Aorta (tissue), 5 donors: ENCODE results near the gene CLEC9A. TPM values are rescaled to one million over a fixed set of nuclear protein-coding genes. Genes with fewer than 3 reads are reported as not detected.

Experiments
- ATAC-seq: fragments of 200-7000 bp; cut with Tn5 transposase; one replicate; pipeline ENCODE4 v1.9.1; 2022; ENCODE audit warnings: moderate library complexity; ENCODE audit not compliant: low FRiP score
- DNase-seq, 2 donors: peaks; one replicate each; pipeline ENCODE4 v3.0.0-alpha.2; 2020
- H3K27ac ChIP-seq, 2 donors: one replicate each; pipeline ENCODE4 v1.5.1; 2013; ENCODE audit warnings: low read length in 2 of 2, mild to moderate bottlenecking in 2 of 2, moderate library complexity in 2 of 2, control low read depth in 1 of 2, inconsistent platforms in 1 of 2, low read depth in 1 of 2
- H3K27me3 ChIP-seq, 2 donors: one replicate each; pipeline ENCODE4 v1.6.1; 2013; ENCODE audit warnings: control low read depth in 1 of 2, low read length in 1 of 2, mild to moderate bottlenecking in 1 of 2, moderate library complexity in 1 of 2; ENCODE audit not compliant: insufficient read depth in 2 of 2, control insufficient read depth in 1 of 2
- H3K36me3 ChIP-seq, 2 donors: one replicate each; pipeline ENCODE4 v1.6.1; 2013; ENCODE audit warnings: control low read depth in 1 of 2, low read length in 1 of 2, mild to moderate bottlenecking in 1 of 2; ENCODE audit not compliant: insufficient read depth in 2 of 2, control insufficient read depth in 1 of 2
- H3K4me1 ChIP-seq, 2 donors: one replicate each; pipeline ENCODE4 v1.6.1; 2013; ENCODE audit warnings: low read length in 2 of 2, control low read depth in 1 of 2, mild to moderate bottlenecking in 1 of 2, moderate library complexity in 1 of 2; ENCODE audit not compliant: insufficient read depth in 2 of 2, control insufficient read depth in 1 of 2
- H3K4me3 ChIP-seq, 2 donors: one replicate each; pipeline ENCODE4 v1.5.1; 2013; ENCODE audit warnings: low read length in 2 of 2, control low read depth in 1 of 2, mild to moderate bottlenecking in 1 of 2
- H3K9me3 ChIP-seq: one replicate; pipeline ENCODE4 v1.6.1; 2013; ENCODE audit warnings: mild to moderate bottlenecking, low read length; ENCODE audit not compliant: control insufficient read depth
- WGBS, 2 donors: extraction: QIAGEN DNeasy Blood & Tissue Kit; methylation state at CpG; one replicate each; pipeline ENCODE4 v1.1.7; 2013; 5-methylcytosine and 5-hydroxymethylcytosine counted together
- intact Hi-C, 2 donors: fragments of 100-400 bp; cut with DNase I; formaldehyde crosslinking; loops; one replicate each; pipeline versions ENCODE4 v1.14.2 to v1.15.0; 2022
- polyA plus RNA-seq, 2 donors: library from polyadenylated mRNA; stranded (reverse); fragments of 200-250 nt; gene quantifications; one replicate each; pipeline ENCODE4 v1.2.3, GENCODE V29; 2013
- total RNA-seq, 2 donors: library from RNA; stranded (reverse); fragmentation: NEBNext Ultra II Directional; extraction: Animal tissue kit (Norgen Biotek cat#: 25700); gene quantifications; one replicate each; pipeline ENCODE4 v1.2.1, GENCODE V29; 2021
- donor health status: healthy with polysubstance abuse.
- donor health status: Bipolar disorder and iron deficiency.
- donor health status: DM: no; HTN: no; CAD: no.
- donor health status: DM: no; HTN: no; CAD: no.
- donor health status: DM: yes; HTN: yes; CAD: no.

The CLEC9A gene
- total and polyA plus RNA-seq, 4 donors = 0.26 to 0.42 TPM; not detected in 2

- ATAC-seq = no peak
- intact Hi-C loops = no loop called here
- H3K36me3 ChIP-seq = no peaks in the 10 kb centered on the region
Measured at GRCh38 chr12:10048526-10048925, 18.0 kb downstream of the CLEC9A start.

GRCh38 chr12:10052193-10052913, 21.9 kb downstream of the CLEC9A start:
- H3K9me3 ChIP-seq = no peaks in the 10 kb centered on the region
- H3K4me3 ChIP-seq = no peak overlapping the region
- ATAC-seq (no peak), DNase-seq (no peak)
- no peak overlapping the region for H3K27ac ChIP-seq
- no peaks in the 10 kb centered on the region for H3K36me3 ChIP-seq
- H3K27me3 ChIP-seq = no peaks in the 10 kb centered on the region
- intact Hi-C loops = no loop called here
- H3K4me1 ChIP-seq = no peaks in the 10 kb centered on the region
- 76 to 82% methylated on average over 7 of the region's 7 CpGs for WGBS, 2 donors

More at GRCh38 chr12:10048526-10048925, 18.0 kb downstream of the CLEC9A start:
- H3K4me3 ChIP-seq = no peak overlapping the region
- H3K27ac ChIP-seq = no peak overlapping the region
- no peaks in the 10 kb centered on the region for H3K27me3 ChIP-seq
- no peak for DNase-seq
- no peaks in the 10 kb centered on the region for H3K9me3 ChIP-seq
- H3K4me1 ChIP-seq = no peaks in the 10 kb centered on the region
- 62 to 65% methylated on average over 3 of the region's 3 CpGs for WGBS, 2 donors

GRCh38 chr12:10058387-10058786, 27.9 kb downstream of the CLEC9A start:
- H3K36me3 ChIP-seq = no peaks in the 10 kb centered on the region
- H3K9me3 ChIP-seq = no peaks in the 10 kb centered on the region
- intact Hi-C loops = no loop called here
- ATAC-seq (no peak), DNase-seq (no peak)
- H3K27me3 ChIP-seq = no peaks in the 10 kb centered on the region
- no peaks in the 10 kb centered on the region for H3K4me1 ChIP-seq
- 73 to 75% methylated on average over 5 of the region's 5 CpGs for WGBS, 2 donors
- no peak overlapping the region for H3K27ac ChIP-seq
- no peak overlapping the region for H3K4me3 ChIP-seq

GRCh38 chr12:10065241-10065640, 34.8 kb downstream of the CLEC9A start:
- DNase-seq (no peak), ATAC-seq (no peak)
- intact Hi-C loops = no loop called here
- Histone ChIP-seq H3K9me3 (no peaks in the 10 kb centered on the region), H3K27ac (no peak overlapping the region), H3K4me1 (no peaks in the 10 kb centered on the region), H3K4me3 (no peak overlapping the region), H3K36me3 (no peaks in the 10 kb centered on the region), H3K27me3 (no peaks in the 10 kb centered on the region)
- WGBS, 2 donors = 26 to 40% methylated on average over 4 of the region's 4 CpGs

GRCh38 chr12:10067264-10067663, 36.8 kb downstream of the CLEC9A start:
- ATAC-seq = no peak
- WGBS, 2 donors = 71 to 78% methylated on average over 4 of the region's 4 CpGs

GRCh38 chr12:10067942-10068341, 37.5 kb downstream of the CLEC9A start:
- intact Hi-C loops = no loop called here
- no peaks in the 10 kb centered on the region for H3K27me3 ChIP-seq
- H3K27ac ChIP-seq = no peak overlapping the region
- H3K4me3 ChIP-seq = no peak overlapping the region
- no peaks in the 10 kb centered on the region for H3K36me3 ChIP-seq
- ATAC-seq = peak; percentile 63
- no peaks in the 10 kb centered on the region for H3K4me1 ChIP-seq
- DNase-seq = no peak
- no peaks in the 10 kb centered on the region for H3K9me3 ChIP-seq
- 16 to 24% methylated on average over 3 of the region's 3 CpGs for WGBS, 2 donors

More at GRCh38 chr12:10067264-10067663, 36.8 kb downstream of the CLEC9A start:
- H3K4me1 ChIP-seq = no peaks in the 10 kb centered on the region
- H3K36me3 ChIP-seq = no peaks in the 10 kb centered on the region
- H3K27me3 ChIP-seq = no peaks in the 10 kb centered on the region
- no peak overlapping the region for H3K27ac ChIP-seq
- H3K9me3 ChIP-seq = no peaks in the 10 kb centered on the region
- DNase-seq = no peak
- H3K4me3 ChIP-seq = no peak overlapping the region
- intact Hi-C loops = no loop called here

GRCh38 chr12:10068644-10069043, 38.2 kb downstream of the CLEC9A start:
- intact Hi-C loops = no loop called here
- peak; percentile 68 for ATAC-seq
- WGBS, 2 donors = 77 to 93% methylated on average over 1 of the region's 1 CpG

GRCh38 chr12:10069099-10069498, 38.6 kb downstream of the CLEC9A start:
- no peak overlapping the region for H3K27ac ChIP-seq
- DNase-seq = no peak
- intact Hi-C loops = no loop called here
- H3K36me3 ChIP-seq = no peaks in the 10 kb centered on the region
- peak; percentile 39 for ATAC-seq
- no peak overlapping the region for H3K4me3 ChIP-seq
- H3K9me3 ChIP-seq = no peaks in the 10 kb centered on the region
- no peaks in the 10 kb centered on the region for H3K27me3 ChIP-seq
- no peaks in the 10 kb centered on the region for H3K4me1 ChIP-seq
- 10 to 15% methylated on average over 4 of the region's 4 CpGs for WGBS, 2 donors

More at GRCh38 chr12:10068644-10069043, 38.2 kb downstream of the CLEC9A start:
- Histone ChIP-seq H3K27ac (no peak overlapping the region), H3K36me3 (no peaks in the 10 kb centered on the region), H3K27me3 (no peaks in the 10 kb centered on the region), H3K4me1 (no peaks in the 10 kb centered on the region), H3K4me3 (no peak overlapping the region), H3K9me3 (no peaks in the 10 kb centered on the region)
- DNase-seq = no peak

GRCh38 chr12:10069976-10070375, 39.5 kb downstream of the CLEC9A start:
- DNase-seq (no peak), ATAC-seq (no peak)
- H3K27me3 ChIP-seq = no peaks in the 10 kb centered on the region
- no peak overlapping the region for H3K4me3 ChIP-seq
- intact Hi-C loops = no loop called here
- H3K9me3 ChIP-seq = no peaks in the 10 kb centered on the region
- no peak overlapping the region for H3K27ac ChIP-seq
- H3K36me3 ChIP-seq = no peaks in the 10 kb centered on the region
- 17% methylated on average over 3 of the region's 3 CpGs for WGBS, 2 donors
- no peaks in the 10 kb centered on the region for H3K4me1 ChIP-seq
